Femur (tissue), 1 donor: ENCODE measurements around the gene CD46.

Source experiments
- DNase-seq: peaks from one replicate; pipeline ENCODE4 v3.0.0-alpha.2; 2017

The CD46 gene

DNA sequence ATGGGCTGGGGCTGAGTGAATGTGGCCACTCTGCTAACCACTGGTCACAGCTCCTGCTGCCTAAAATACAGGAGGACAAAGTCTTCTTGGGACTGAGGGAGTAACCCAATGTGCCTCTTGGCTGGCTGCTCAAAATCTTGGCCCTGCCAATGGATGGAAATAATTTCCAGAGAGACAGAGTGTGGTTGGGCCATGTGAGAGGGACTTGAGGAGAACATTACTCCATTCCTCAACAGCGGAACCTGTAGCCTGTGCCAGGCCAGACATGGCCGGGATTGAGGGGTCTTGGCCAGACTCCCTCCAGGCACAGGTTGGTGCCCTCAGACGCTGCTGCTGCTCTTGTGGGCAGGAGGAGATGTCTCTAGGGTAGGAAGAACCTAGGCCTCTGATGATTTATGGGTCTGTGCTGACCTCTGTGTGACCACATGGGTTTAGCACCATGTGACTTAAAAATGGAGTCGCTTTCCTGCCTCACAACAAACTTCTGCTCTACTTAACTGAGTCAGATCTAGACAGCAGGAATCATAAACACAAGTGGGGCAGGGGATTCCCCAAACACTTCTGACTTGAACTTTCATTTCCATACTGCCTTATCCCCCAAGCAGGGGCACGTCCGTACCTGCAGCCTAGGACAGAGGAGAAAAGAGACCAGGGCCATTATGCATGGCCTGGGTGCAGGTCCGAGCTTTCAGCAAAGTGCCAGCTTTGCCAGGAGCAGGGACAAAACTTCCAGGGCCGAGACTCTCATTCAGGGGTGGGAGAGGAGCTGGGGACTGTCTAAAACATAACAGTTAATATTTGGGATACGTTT lies 79.9 kb downstream of the CD46 start:
- no peak for DNase-seq

DNA sequence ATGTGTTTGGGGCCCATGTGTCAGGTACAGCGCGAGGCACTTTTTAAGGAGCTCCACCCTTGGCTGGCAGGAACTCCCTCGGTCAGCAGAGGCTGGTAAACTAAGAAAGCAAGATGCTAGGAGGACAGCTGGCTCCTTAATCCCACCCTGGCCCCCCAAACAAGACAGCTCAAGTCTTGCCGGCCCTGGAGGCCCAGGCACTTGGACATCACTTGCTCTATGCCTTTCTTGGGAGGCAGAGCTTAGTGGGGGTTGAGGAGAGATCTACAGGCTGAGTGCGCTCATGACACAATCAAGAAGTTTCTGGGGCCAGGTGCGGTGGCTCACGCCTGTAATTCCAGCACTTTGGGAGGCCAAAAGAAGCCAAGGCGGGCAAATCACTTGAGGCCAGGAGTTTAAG lies 80.9 kb downstream of the CD46 start:
- DNase-seq, result no peak

DNA sequence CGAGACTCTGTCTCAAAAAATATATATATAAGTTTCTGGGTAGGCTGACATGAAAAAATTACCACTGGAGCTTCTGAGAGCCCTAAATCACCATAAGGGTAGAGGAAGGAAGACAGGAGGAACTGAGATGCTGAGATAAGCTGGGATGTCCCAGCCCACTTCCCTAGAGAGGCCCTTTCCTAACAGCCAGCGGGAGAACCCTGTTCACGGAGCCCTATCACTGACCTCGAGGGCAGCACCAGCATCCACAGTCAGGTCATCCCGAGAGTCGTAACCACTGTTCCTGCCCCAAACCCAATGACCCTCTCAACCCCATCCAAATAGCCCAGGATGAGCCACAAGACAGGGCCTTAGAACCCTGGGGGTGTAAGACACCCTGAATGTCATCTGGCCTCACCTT lies 81.5 kb downstream of the CD46 start:
- DNase-seq, result no peak

DNA sequence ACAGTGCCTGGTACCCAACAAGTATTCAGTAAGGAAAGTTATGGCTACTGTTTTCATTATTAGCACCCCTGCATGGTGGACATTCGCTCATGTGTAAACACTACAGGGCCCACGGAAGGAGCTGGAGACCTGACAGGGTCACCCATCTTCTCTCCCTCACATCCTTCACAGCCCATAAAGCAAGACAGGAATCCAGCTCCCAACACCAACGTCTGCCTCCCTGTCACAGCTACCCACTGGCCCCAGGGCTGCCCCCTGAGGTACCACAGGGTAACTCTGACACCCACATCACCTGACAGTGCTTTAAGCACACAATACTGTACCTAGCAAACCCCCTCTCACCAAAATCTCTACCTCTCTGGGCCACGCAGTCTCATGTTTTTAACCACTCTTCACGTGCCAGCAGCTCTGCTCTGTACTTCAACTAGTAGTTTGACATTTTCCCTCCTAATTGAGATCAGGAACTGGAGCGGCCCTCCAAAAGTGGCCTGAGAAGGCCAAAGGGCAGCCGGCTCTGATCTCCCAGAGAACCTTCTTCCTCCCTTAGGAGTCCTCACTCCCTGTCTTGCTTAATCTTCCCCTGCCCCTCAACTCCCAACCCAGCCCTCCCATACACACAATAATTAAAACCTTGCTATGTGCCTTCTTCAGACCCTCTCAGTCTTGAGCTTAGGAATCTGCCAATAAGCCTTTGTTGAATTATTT lies 82.3 kb downstream of the CD46 start:
- no peak for DNase-seq

DNA sequence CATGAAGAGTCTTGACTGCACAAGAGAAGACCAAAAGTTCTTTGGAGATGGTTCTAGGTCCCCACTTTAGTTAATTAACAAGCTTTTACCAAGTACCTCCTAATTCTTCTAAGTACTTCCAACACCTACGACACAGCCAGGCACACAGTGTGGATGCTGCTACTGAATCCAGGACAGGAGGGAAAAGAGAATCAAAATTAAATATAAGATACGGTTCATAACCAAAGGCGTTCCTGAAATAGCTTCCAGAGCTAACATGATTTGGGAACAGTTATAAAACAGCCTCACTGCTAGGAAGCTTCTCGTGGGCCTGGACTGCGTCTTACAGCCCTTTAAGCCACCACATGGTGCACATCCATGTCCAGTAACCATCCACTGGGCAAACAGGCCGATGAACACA lies 84.1 kb downstream of the CD46 start:
- DNase-seq, result no peak

DNA sequence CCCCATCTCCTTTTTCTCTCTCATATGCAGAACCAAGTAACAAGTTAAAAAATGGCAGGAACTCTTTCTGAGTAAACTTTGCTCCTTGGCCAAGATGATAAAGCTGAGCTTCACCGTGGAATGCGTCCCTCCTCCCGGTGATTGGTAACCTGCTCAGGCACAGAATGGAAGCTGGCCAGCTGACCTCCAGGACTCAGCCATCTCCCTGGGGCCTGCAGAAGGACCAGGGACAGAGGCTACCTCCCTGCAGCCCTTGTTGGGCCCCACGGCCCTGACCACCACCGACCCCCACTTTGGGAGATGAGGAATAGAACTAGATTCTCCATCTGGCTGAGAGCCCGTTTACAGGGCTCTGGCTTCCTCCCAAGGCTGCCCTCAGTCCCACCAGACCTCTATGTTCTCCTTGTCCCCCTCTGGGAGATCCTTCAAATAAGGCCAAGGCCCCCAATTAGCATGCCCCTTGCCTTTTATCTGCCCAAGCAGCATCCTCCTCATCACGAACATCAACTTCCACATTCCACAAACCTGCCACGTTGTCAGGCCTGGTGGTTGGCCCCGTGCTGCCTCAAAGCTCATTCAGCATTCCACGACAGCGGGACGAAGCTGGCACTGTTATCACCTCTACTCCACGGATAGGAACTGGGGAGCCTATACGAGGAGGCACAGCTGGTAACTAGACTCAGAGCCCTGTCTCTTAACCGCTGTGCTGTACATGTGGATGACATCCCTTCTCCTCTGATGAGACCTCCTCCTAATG lies 84.9 kb downstream of the CD46 start:
- DNase-seq, result no peak

DNA sequence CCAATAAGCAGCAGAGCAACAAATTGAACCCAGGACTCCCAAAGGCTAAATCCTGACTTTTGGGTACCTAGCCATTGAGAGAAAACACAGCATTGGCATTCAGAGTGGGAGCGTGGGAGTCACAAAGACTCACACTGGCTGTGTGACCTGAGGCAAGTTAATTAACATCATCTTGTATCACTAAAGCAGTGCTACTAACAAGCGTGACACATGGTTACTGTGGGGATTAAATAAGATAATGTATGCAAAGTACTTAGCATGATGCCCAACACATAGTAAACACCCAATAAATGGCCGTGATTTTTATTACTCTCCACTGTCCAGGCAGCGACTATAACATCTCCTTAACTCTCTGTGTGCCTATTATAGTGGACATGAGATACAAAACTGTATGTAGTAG lies 85.8 kb downstream of the CD46 start:
- DNase-seq, result no peak

DNA sequence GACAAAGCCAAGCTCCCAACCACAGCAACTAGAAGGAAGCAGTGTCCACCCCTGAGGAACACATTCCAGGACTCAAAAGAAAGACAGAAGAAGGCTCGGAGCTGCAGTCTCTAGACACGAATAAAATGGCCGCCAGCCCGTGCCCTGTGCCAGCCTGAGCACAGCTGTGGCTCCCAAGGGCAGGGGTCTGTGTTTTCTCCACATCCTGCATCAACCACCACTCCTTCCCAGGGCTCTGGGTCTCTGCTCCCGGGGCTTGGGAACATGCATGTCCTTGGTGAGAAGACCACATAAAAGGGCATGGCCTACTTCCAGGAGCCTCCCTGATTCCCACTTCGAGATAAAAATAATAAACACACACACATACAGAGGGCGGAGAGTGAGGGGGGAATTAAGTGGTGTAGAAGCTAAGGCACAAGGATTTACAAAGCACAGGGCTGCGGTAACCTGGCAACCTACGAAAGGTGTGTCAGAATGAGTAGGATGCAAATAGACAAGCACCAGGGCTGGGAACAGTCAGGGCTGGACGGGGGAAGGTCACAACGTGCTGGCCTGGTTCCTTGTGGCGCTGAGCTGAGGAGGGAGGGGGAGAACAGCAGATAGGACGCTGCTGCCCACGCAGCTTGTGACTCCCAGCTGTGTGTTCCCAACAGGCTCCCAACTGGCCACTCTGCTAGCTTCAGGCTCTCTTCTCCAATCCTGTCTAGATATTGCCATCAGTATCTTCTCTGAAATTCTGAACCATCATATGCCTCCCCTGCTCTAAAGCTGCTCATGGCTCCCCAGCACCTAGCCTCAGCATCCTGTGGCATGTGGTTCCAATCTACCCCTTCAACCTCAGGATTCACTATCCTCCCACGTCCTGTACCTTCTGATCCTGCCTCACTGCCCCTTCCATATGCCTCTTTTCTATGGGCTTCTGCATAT lies 86.6 kb downstream of the CD46 start:
- no peak for DNase-seq

DNA sequence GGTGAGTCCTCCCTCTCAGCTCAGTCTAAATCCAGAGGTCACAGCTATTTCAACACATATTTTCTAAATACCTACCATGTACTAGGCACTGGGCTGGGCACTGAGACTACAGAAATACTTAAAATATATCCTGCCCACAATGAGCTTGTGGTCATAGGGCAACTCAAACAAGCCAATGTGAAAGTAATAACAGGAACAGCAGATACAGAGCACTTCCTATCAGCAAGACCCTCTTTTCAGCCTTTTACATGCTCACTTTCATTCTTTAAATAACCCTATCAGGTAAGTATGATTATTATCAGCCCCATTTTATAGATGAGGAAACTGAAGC lies 87.2 kb downstream of the CD46 start:
- DNase-seq, result no peak

DNA sequence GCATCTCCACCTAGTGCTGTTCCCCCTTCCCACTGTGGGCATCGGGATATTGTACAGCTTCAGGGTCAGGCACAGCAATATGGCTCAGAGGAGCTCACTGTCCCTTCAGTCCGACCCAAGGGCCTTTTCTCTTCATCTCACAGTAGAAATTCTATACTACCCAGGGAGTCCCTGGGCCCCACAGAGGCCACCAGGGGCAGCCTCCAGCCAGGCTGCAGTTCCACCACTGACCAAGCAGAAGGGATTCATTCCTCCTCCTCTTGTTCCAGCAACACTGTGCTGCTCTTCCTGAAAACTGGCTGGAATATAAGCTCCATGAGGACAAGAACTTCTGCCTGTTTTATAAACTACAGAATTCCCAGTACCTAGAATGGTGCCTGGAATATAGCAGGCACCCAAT lies 88.5 kb downstream of the CD46 start:
- no peak for DNase-seq

DNA sequence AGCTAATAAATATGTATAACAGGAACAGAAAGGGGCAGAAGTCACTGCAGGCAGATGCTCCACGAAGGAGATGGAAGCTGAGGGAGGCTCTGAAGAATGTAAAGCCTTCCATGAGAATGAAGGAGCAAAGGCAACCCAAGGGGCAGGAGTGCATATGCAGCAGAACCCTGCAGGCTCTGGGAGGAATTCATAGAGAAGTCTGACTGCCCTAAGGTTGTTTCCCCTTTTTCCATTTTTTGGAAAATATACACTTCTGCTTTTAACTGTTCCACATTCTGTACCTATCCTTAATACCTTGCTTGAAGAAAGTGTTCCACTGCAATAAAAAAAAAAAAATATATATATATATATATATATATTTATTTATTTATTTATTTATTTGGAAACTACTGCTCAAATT lies 89.4 kb downstream of the CD46 start:
- DNase-seq, result no peak

DNA sequence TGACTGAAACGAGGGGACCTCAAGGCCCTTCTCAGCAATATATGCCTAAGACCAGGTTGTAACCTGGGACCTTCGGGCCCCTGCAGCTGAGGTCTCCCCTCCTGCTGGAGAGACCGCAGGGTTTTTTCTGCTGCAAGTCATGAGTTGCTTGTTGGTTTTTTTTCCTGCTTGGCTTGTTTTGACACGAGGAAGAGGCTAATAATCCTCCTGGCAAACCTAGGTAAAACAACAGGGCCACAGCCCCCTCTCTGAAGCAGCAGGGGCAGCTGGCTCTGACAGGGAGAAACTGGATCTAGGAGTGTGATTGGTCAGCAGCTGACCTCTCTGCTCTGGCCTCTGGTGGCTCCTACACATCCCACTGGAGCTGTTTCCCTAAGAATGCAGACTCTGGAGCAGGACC lies 90.0 kb downstream of the CD46 start:
- no peak for DNase-seq

DNA sequence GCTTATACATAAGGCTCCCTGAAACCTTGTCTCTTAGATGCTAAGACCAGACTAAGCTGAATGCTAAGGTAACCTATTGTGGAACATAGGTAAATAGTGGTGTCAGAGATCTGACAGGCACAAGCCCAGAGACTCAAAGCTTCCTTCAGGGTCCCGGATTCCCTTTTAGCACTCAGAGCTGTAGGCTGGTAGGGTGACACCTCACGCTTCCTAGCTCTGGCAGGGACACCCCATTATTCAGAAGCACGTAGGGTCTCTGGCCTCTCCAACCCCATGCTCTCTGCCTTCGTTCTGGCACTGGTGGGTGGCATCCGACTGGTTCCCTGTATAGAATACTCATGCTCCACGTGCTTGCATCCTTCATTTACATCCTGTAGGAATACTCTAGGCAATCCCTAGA lies 90.7 kb downstream of the CD46 start:
- DNase-seq, result no peak

DNA sequence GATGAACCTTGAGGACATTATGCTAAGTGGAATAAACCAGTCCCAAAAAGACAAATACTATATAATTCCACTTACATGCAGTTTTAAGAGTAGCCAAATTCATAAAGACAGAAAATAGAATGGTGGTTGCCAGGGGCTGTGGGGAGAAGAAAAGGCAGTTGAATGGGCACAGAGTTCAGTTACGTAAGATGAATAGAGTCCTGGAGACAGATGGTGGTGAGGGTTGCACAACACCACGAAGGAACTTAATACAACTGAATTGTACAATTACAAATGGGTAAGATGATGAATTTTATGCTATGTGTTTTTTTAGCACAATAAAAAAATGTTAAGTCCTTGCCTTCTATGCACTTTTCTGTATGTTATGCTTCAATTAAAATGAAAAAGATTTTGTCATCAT lies 92.5 kb downstream of the CD46 start:
- no peak for DNase-seq
